T-helper 1 cell treated with Interleukin-12 subunit alpha and Interleukin-12 subunit beta and Interleukin-4 antibody, amounts not matched to agents 30 μg/mL and 1 μg/mL, for 36 hours (primary cell): ENCODE data around the gene TAGLN.
"Not testable (repeated sequence)": the region's sequence is repeated elsewhere in the genome, so short reads cannot be mapped to it uniquely, and the experiment has no call there.

Source experiments
- H3K27ac Mint-ChIP-seq: one replicate; pipeline ENCODE4 v1.8.0; 2021; ENCODE audit warnings: mild to moderate bottlenecking, mixed read lengths
- H3K27me3 Mint-ChIP-seq: one replicate; pipeline ENCODE4 v1.8.0; 2021; ENCODE audit warnings: low read depth, mixed read lengths
- H3K36me3 Mint-ChIP-seq: one replicate; pipeline ENCODE4 v1.8.0; 2021; ENCODE audit warnings: low read depth, mixed read lengths
- H3K4me1 Mint-ChIP-seq: one replicate; pipeline ENCODE4 v1.8.0; 2021; ENCODE audit warnings: low read depth, mixed read lengths
- H3K4me3 Mint-ChIP-seq: one replicate; pipeline ENCODE4 v1.8.0; 2021; ENCODE audit warnings: mild to moderate bottlenecking, moderate library complexity, mixed read lengths
- H3K9me3 Mint-ChIP-seq: one replicate; pipeline ENCODE4 v1.8.0; 2021; ENCODE audit warnings: mixed read lengths

TAGLN gene

DNA sequence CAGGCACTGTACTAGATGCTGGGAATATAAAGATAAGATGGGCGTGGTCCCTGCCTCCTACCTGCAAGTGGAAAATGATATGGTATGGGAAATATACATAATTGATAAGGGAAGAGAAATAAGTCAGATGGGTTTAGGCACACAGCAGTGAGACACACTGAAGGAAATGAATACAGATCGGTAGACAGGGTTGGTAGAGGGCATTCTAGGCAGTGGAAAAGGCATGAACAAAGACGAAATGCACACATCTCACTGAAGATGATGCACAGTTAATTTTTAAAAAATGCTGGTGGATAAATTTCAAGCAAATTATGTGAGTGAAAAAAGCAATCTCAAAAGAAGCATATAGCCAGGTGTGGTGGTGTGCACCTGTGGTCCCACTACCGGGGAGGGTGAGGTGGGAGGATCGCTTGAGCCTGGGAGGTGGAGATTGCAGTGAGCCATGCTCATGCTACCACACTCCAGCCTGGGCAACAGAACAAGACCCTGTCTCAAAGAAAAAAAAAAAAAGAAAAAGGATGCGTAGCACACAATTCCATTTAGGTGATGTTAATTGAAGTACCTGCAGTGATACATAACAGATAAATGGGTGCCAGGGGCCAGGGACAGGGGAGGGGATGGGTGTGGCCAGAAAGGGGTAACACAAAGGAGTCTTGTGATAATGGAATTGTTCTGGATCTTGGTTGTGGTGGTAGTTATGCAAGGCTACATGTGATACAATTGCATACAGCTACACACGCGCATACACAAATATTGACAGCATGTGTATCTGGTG lies 10.4 kb downstream of the TAGLN start:
- not testable (repeated sequence) for H3K27me3 Mint-ChIP-seq, H3K9me3 Mint-ChIP-seq, H3K27ac Mint-ChIP-seq, H3K4me3 Mint-ChIP-seq, H3K4me1 Mint-ChIP-seq
- peaks cover 33% of the 10 kb centered on the region for H3K36me3 Mint-ChIP-seq

DNA sequence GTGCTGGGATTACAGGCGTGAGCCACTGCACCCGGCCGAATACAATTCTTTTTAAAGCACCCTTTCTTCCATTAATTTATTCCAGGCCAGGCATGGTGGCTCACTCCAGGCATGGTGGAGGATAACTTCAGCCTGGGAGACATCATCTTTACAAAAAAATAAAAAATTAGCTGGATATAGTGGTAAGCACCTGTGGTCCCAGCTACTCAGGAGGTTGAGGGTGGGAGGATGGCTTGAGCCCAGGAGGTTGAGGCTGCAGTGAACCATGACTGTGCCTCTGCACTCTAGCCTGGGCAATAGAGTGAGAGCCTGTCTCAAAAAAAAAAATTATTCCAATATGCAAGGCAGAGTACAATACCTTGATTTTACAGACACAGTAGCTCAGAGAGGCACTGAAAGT lies 11.4 kb downstream of the TAGLN start:
- H3K27ac Mint-ChIP-seq = no peak overlapping the region
- H3K36me3 Mint-ChIP-seq = peaks cover 26% of the 10 kb centered on the region
- no peaks in the 10 kb centered on the region for H3K9me3 Mint-ChIP-seq
- H3K4me1 Mint-ChIP-seq = peaks cover 4% of the 10 kb centered on the region
- H3K4me3 Mint-ChIP-seq = no peak overlapping the region
- H3K27me3 Mint-ChIP-seq = no peaks in the 10 kb centered on the region

DNA sequence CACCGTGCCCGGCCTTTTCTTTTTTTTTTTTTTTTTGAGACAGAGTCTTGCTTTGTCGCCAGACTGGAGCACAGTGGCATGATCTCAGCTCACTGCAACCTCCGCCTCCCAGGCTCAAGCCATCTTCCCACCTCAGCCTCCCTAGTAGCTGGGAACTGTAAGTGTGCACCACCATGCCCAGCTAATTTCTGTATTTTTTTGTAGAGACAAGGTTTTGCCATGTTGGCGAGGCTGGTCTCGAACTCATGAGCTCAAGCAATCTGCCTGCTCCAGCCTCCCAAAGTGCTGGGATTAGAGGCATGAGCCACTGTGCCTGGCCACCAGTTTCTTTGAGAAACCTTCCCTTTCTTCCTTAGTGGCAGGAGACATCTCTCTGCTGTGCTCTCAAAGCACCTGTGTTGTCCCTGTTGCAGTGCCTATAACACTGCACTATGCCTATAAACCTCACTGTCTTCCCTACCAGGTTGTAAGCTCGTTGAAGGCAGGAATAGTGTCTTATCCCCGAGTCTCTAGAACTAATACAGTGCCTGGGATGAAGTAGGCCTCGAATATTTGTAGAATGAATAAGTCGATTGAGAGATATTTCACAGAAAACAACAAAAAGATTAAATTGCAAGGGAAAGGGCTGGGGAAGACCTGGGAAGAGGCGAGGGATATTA lies 13.7 kb downstream of the TAGLN start:
- H3K4me1 Mint-ChIP-seq = peaks cover 14% of the 10 kb centered on the region
- H3K27me3 Mint-ChIP-seq = no peaks in the 10 kb centered on the region
- no peak overlapping the region for H3K27ac Mint-ChIP-seq
- no peaks in the 10 kb centered on the region for H3K9me3 Mint-ChIP-seq
- peaks cover 37% of the 10 kb centered on the region for H3K36me3 Mint-ChIP-seq
- no peak overlapping the region for H3K4me3 Mint-ChIP-seq

DNA sequence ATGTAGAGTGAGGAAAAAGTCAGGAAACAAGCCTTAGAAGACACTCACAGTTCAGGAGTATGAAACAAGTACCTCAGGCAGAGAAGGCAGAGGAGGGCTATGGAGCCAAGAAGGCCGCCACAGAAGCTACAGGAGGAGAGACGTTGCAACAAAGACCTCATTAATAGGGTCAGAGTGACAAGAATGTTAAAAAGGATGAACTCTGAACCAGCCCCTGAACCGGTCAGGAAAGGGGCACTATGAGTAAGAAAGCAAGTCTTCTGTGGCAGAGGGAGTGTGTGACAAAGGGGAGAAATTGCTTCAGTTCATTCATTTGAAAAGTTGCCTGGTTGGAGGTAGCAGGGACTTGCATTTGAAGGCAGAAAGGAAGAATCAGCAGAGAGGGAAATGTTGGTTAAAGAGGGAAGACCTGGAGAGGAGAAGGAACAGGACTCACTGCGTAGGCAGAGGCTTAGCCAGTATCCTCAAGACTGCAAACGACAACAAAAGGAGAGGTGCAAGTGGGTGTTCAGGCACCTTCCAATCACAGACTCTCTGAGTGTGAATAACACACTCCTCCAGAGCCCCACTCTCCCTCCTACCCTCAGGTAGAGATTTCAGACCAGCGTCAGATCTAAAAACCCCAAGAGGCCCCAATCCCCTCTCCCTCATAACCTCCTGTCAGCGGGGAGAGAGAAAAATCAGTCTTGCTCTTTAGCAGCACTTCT lies 15.4 kb downstream of the TAGLN start:
- peaks cover 19% of the 10 kb centered on the region for H3K4me1 Mint-ChIP-seq
- no peaks in the 10 kb centered on the region for H3K9me3 Mint-ChIP-seq
- H3K36me3 Mint-ChIP-seq = peaks cover 53% of the 10 kb centered on the region
- no peak overlapping the region for H3K4me3 Mint-ChIP-seq
- H3K27me3 Mint-ChIP-seq = no peaks in the 10 kb centered on the region
- H3K27ac Mint-ChIP-seq = no peak overlapping the region

DNA sequence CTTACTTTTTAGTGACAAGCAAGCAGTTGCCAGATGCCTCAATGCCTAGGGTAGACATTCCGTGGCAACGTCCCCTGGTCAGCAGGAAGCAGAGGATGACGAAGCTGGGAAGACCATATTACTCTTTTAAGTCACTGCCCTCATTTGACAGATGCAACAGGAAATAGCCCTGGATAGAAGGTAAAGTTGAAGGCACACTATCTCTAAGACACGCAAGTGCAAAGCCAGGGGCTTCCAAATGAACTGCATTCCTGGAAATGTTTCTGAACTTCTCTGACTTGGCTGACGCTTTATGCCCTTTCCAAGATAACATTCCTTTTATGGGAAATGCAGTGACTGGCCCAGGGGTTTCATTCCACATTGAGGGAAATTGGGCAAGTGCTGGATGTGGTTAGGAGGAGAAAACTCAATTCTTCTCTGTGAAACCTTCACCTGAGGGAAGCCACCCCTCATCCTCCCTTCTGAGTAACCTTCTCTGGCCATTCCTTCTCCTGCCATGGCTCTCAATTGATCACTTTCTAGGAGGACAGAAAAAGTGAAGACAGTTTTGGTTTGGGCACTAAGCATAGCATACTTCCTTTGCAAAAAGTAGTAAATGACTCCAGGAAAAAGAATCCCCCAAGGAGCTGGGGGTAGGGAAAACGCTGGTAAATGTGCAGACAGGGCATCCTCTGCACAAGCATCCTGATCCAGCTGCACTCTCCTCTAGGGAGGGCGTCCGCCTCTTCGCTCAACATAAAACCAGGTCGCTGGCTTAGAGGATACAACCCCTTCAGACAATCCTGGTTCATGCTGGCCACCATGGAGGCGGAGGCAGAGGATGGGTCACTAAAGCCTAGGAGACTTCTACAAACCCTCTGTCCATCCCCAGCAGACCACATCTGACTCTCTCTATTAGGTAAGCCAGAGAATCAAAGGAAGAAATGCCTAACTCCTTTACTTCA lies 18.2 kb downstream of the TAGLN start:
- Mint-ChIP-seq H3K4me1 (peaks cover 20% of the 10 kb centered on the region), H3K27ac (peak overlapping the region; percentile 78), H3K27me3 (no peaks in the 10 kb centered on the region), H3K4me3 (no peak overlapping the region), H3K36me3 (peaks cover 57% of the 10 kb centered on the region), H3K9me3 (no peaks in the 10 kb centered on the region)

DNA sequence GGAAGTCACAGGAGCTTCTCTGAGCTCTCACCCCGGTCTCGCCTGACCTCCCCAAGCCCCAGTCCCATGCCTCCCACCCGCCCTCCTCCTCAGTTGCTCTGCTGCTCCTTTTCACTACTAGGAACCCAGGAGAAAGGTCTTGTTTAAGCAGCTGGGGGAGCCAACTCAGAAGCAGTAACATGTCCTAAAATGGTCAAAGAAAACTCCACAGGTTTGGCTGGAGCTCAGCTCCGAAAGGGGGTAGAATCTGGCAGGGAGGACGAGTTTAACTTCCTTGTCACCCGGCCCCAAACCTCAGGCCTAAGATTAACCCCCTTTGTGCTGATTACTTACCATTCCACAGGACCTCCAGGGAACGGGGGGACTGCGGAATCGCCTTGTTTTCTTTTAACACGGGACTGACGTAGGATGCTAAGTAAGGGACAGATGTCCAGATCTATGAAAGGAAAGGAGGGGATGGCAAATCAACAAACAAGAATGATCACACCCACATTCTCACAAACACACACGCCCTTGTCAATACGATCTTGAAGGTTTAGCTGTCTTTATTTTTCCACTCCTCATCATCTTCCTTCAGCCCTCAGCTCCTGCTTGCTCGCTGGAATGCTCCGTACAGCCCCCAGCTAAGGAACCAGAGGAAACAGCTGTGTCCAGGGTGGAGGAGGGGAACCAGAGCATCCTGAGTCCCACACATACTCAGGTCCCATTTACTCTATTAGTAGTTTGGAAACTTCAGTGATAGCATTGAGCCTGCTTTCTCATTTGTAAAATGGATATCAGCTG lies 19.2 kb downstream of the TAGLN start:
- Mint-ChIP-seq H3K36me3 (peaks cover 55% of the 10 kb centered on the region), H3K4me3 (no peak overlapping the region), H3K9me3 (no peaks in the 10 kb centered on the region), H3K27me3 (no peaks in the 10 kb centered on the region), H3K4me1 (peaks cover 20% of the 10 kb centered on the region), H3K27ac (peak overlapping the region; percentile 41)

DNA sequence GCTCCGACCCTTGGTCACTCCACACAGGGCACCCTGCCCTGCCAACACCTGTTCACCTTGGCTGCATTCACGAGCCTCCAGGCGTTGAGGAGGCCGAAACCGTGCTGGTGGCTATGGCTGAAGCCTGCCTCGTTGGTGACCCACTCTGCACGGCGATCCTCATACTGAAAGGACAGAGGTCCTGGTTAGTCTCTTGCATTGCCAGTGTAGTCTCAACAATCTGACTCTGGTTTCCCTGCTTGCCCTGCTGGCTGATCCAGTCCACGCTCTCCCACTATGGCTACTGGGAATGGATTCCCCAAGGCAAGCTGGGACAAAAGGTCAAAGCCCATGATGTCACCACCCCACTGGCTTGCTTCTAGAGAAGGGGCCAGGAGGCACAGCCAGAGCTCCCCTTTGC lies 19.8 kb downstream of the TAGLN start:
- H3K27me3 Mint-ChIP-seq = no peaks in the 10 kb centered on the region
- peaks cover 20% of the 10 kb centered on the region for H3K4me1 Mint-ChIP-seq

DNA sequence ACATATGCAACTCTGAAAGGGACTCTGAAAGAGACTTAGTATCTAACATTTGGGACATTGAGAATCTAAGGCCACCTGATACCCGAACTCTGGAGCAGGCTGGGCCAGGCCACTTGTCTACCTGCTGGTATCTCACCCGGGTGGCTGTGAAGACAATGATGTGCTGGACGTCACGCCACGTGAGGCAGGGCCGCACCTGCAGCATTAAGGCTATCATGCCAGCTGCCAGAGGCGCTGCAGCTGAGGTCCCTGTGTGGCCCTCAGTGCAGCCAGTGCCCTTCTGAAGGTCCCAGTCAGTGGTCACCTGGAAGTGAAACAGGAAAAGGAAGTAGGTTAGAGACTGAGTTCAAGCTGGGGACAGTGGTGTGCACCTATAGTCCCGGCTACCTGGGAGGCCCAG lies 20.3 kb downstream of the TAGLN start:
- Mint-ChIP-seq H3K36me3 (peaks cover 54% of the 10 kb centered on the region), H3K9me3 (no peaks in the 10 kb centered on the region), H3K27ac (no peak overlapping the region)

More for the DNA sequence above, 19.8 kb downstream of the TAGLN start:
- Mint-ChIP-seq H3K36me3 (peaks cover 54% of the 10 kb centered on the region), H3K27ac (no peak overlapping the region), H3K9me3 (no peaks in the 10 kb centered on the region), H3K4me3 (no peak overlapping the region)

DNA sequence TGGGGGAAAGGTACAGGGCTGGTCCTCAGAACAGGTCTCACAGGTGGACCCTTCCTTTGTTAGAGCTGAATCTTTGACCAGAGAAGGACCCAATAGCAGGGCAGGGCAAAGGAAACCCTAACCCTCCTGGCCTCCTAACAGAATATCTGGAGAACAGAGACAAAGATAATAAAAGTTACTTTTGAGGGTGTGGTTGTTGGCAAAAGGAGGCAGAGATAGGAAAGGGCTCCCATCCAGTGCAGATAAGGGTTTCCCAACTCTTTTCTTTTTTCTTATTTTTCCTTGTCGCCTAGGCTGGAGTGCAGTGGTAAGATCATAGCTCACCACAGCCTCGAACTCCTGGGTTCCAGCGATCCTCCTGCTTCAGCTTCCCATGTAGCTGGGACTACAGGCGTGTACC lies 20.8 kb downstream of the TAGLN start:
- no peaks in the 10 kb centered on the region for H3K27me3 Mint-ChIP-seq
- H3K9me3 Mint-ChIP-seq = no peaks in the 10 kb centered on the region
- peaks cover 54% of the 10 kb centered on the region for H3K36me3 Mint-ChIP-seq
- H3K4me1 Mint-ChIP-seq = peaks cover 16% of the 10 kb centered on the region
- no peak overlapping the region for H3K4me3 Mint-ChIP-seq
- no peak overlapping the region for H3K27ac Mint-ChIP-seq

More for the DNA sequence above, 20.3 kb downstream of the TAGLN start:
- H3K27me3 Mint-ChIP-seq = no peaks in the 10 kb centered on the region
- peaks cover 17% of the 10 kb centered on the region for H3K4me1 Mint-ChIP-seq
- H3K4me3 Mint-ChIP-seq = no peak overlapping the region

DNA sequence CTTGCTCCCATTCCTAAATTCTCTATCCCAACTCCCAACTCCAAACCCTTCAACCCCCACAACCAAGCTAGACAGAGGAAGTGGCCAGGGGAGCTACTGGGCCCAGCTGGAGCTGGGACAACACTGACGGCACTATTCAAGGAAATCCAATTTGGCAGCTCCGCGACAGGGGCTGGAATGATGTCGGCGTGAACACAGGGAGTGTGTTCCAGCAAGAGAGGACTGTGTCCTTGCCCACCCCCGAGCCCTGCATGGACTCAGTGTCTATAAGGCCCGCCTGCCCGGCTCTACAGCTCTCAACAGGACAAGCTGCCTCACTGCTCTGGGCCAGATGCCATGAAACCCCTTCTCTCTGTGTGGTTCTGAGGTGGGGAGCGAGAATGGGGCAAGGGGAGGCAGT lies 21.4 kb downstream of the TAGLN start:
- Mint-ChIP-seq H3K27ac (no peak overlapping the region), H3K27me3 (no peaks in the 10 kb centered on the region), H3K36me3 (peaks cover 59% of the 10 kb centered on the region), H3K4me3 (no peak overlapping the region), H3K9me3 (no peaks in the 10 kb centered on the region), H3K4me1 (peaks cover 16% of the 10 kb centered on the region)

DNA sequence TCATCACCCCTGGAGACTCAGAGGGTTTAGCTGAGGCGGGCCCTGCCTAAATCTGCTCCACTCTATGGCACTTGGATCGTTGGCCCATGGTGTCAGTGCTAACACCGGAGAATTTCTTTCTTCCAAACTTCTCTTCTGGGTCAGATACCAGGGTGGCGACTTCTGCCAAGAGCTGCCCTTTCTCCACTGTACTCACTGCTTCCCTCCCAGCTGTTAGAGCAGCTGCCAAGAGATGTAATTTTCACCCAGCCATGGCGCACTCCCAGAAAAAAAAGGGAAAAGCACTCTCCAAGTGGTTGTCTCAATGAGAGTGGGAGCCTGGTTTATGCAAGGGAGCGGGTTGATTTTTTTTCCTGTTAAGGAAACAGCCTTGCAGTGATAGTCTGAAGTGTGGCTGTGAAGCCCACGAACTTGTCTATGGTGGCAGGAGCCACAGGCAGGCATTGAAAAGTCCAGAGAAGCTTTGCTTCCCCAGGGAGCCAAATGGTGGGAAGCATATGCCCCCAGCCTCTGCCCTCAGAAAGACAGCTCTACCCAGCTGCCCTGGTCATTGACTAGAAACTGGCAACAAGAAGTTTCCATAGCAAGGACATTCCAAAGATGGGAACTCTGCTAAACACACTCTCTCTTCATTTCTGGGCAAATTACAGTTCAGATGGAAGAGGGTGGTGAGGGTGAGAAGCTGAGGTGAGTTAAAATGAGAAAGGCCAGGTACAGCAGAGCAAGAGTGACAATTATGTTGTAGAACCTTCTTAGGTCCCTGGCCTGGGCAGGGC lies 22.0 kb downstream of the TAGLN start:
- no peaks in the 10 kb centered on the region for H3K9me3 Mint-ChIP-seq
- no peak overlapping the region for H3K27ac Mint-ChIP-seq
- no peak overlapping the region for H3K4me3 Mint-ChIP-seq
- H3K4me1 Mint-ChIP-seq = peaks cover 16% of the 10 kb centered on the region
- H3K27me3 Mint-ChIP-seq = no peaks in the 10 kb centered on the region
- peaks cover 58% of the 10 kb centered on the region for H3K36me3 Mint-ChIP-seq

DNA sequence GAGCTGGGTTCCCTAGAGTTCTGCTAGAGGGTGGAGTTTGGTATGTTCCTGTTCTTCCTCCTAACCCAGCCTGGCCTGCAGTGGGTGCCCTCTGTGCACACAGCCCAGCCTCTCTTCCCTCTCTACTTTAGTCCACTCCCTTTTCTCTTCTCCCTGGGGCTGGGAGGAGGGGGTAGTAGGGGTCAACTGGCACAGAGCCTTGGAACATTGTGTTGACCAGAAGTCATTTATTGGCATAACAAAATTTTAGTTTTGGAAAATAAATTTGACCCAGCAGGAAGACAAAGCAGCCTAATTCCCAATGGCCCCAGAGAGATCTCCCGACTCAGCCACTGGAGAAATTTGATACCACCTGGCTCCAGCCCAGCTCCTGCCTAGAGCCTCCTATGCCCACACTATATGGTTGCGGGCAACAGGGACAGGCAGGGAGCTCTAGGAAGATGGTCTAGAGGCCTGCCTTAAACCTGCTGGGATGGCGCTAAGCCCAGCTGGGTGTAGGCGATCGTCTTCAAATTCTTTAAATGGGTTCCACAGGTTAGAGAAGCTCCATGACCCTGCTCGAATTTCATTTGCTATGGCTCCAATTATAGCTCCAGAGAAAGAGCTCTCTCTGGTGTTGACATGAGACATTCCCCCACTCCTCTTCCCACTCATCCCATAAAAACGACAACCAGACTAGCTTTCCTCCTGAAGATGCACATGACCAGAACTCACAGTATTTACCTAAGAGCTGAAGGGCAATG lies 22.8 kb downstream of the TAGLN start:
- Mint-ChIP-seq H3K27ac (no peak overlapping the region), H3K9me3 (no peaks in the 10 kb centered on the region), H3K36me3 (peaks cover 64% of the 10 kb centered on the region), H3K4me3 (no peak overlapping the region), H3K4me1 (peaks cover 22% of the 10 kb centered on the region), H3K27me3 (no peaks in the 10 kb centered on the region)
